Neural cell (in vitro differentiated cells): ENCODE data around the gene DAAM2. TPM values are rescaled to one million over a fixed set of nuclear protein-coding genes. Genes with fewer than 3 reads are reported as not detected.

ENCODE experiments used
- H2AFZ ChIP-seq: fragments of 200-600, 300-800 bp; sonication (generic), shearing (Covaris generic); 2 replicates; pipeline ENCODE4 v1.6.0; 2014; ENCODE audit warnings: low read depth, mild to moderate bottlenecking, antibody characterized with exemption, low read length, moderate library complexity
- H3F3A ChIP-seq: fragments of 200-600 bp; shearing (Covaris generic); 2 replicates; pipeline ENCODE4 v1.6.1; 2016; ENCODE audit warnings: mild to moderate bottlenecking, moderate library complexity, mixed read lengths, antibody characterized with exemption, low read length; ENCODE audit not compliant: insufficient read depth, poor library complexity, severe bottlenecking
- H3K27ac ChIP-seq: fragments of 200-600, 300-800 bp; sonication (generic), shearing (Covaris generic); 2 replicates; pipeline ENCODE4 v1.5.1; 2014; ENCODE audit warnings: mild to moderate bottlenecking, low read length, moderate library complexity
- H3K27me3 ChIP-seq: fragments of 300-800, 200-600 bp; sonication (generic), shearing (Covaris generic); 2 replicates; pipeline ENCODE4 v1.6.0; 2014; ENCODE audit warnings: mild to moderate bottlenecking, low read depth, low read length, moderate library complexity; ENCODE audit not compliant: insufficient read depth
- H3K36me3 ChIP-seq: fragments of 300-800, 200-600 bp; sonication (generic), shearing (Covaris generic); 2 replicates; pipeline ENCODE4 v1.5.1; 2014; ENCODE audit warnings: mild to moderate bottlenecking, antibody characterized with exemption, low read length, moderate library complexity; ENCODE audit not compliant: insufficient read depth
- H3K4me2 ChIP-seq: fragments of 300-800, 200-600 bp; sonication (generic), shearing (Covaris generic); 2 replicates; pipeline ENCODE4 v1.6.0; 2014; ENCODE audit warnings: mild to moderate bottlenecking, low read length
- H3K4me3 ChIP-seq: fragments of 300-800, 200-600 bp; sonication (generic), shearing (Covaris generic); 2 replicates; pipeline ENCODE4 v1.5.1; 2014; ENCODE audit warnings: mild to moderate bottlenecking, low read length, moderate library complexity
- H3K79me2 ChIP-seq: fragments of 200-600 bp; shearing (Covaris generic); replicated peaks from 2 replicates; pipeline ENCODE4 v1.6.0; 2014; ENCODE audit warnings: mild to moderate bottlenecking, low read length, moderate library complexity; ENCODE audit not compliant: insufficient read depth
- H3K9ac ChIP-seq: fragments of 300-800, 200-600 bp; sonication (generic), shearing (Covaris generic); 2 replicates; pipeline ENCODE4 v1.6.1; 2016; ENCODE audit warnings: mild to moderate bottlenecking, low read length, mixed read lengths
- H3K9me2 ChIP-seq: fragments of 200-600 bp; shearing (Covaris generic); 2 replicates; pipeline ENCODE4 v1.6.1; 2016; ENCODE audit warnings: mild to moderate bottlenecking, low read length, mixed read lengths; ENCODE audit not compliant: insufficient read depth
- H3K9me3 ChIP-seq: fragments of 200-600, 300-800 bp; sonication (generic), shearing (Covaris generic); 2 replicates; pipeline ENCODE4 v1.6.1; 2016; ENCODE audit warnings: mild to moderate bottlenecking, mixed run types, low read length, moderate library complexity, mixed read lengths
- H4K20me1 ChIP-seq: fragments of 200-600 bp; shearing (Covaris generic); 2 replicates; pipeline ENCODE4 v1.6.1; 2016; ENCODE audit warnings: mild to moderate bottlenecking, mixed run types; ENCODE audit not compliant: insufficient read depth
- EP300 ChIP-seq: fragments of 450-650 bp; conservative IDR thresholded peaks from 2 replicates; pipeline ENCODE4 v1.6.1; 2014; ENCODE audit warnings: antibody characterized with exemption, mild to moderate bottlenecking, moderate library complexity; ENCODE audit not compliant: poor library complexity, severe bottlenecking
- EZH2 ChIP-seq: fragments of 200-600, 300-800 bp; shearing (Covaris generic), sonication (generic); IDR thresholded peaks from 2 replicates; pipeline ENCODE4 v1.6.1; 2014; ENCODE audit warnings: antibody characterized with exemption, low read length, borderline replicate concordance, mild to moderate bottlenecking; ENCODE audit not compliant: insufficient read depth, poor library complexity, severe bottlenecking
- MXI1 ChIP-seq: fragments of 450-650 bp; conservative IDR thresholded peaks from 2 replicates; pipeline ENCODE4 v1.6.1; 2014; ENCODE audit warnings: antibody characterized with exemption, mild to moderate bottlenecking; ENCODE audit not compliant: poor library complexity, severe bottlenecking
- POLR2AphosphoS5 ChIP-seq: IDR thresholded peaks from 2 replicates; pipeline ENCODE4 v1.6.1; 2012
- RAD21 ChIP-seq: fragments of 450-650 bp; conservative IDR thresholded peaks from 2 replicates; pipeline ENCODE4 v1.6.1; 2014; ENCODE audit warnings: antibody characterized with exemption, mild to moderate bottlenecking, moderate library complexity
- REST ChIP-seq: IDR thresholded peaks from 2 replicates; pipeline ENCODE4 v1.6.1; 2012; ENCODE audit warnings: borderline replicate concordance
- SMC3 ChIP-seq: fragments of 450-650 bp; conservative IDR thresholded peaks from 2 replicates; pipeline ENCODE4 v1.6.1; 2014; ENCODE audit warnings: antibody characterized with exemption, mild to moderate bottlenecking, moderate library complexity; ENCODE audit not compliant: poor library complexity
- TAF1 ChIP-seq: IDR thresholded peaks from 2 replicates; pipeline ENCODE4 v1.6.1; 2012; ENCODE audit warnings: low read depth
- polyA plus RNA-seq: library from polyadenylated mRNA; depleted of rRNA; stranded (reverse); fragments of >200 nt; gene quantifications from 2 replicates; pipeline ENCODE4 v1.2.3, GENCODE V29; 2014
- TF ChIP-seq, protein P1 (sequence below): fragments of 450-650 bp; IDR thresholded peaks from 2 replicates; pipeline ENCODE4 v1.5.1; 2014; ENCODE audit warnings: antibody characterized with exemption, mild to moderate bottlenecking, moderate library complexity; ENCODE audit not compliant: poor library complexity, severe bottlenecking

Gene DAAM2
- polyA plus RNA-seq, 1 donor from 2014 or later = 1.2 TPM

GRCh38 chr6:39806278-39806677 is 14.1 kb downstream of the DAAM2 start:
- Histone ChIP-seq H3K4me2 (no peak overlapping the region), H3K36me3 (no peaks in the 10 kb centered on the region), H3K9me3 (no peaks in the 10 kb centered on the region), H3K9ac (no peak overlapping the region), H3F3A (no peaks in the 10 kb centered on the region), H2AFZ (no peak overlapping the region), H3K27me3 (no peaks in the 10 kb centered on the region), H3K4me3 (no peak overlapping the region), H3K79me2 (no peaks in the 10 kb centered on the region), H3K9me2 (no peaks in the 10 kb centered on the region), H3K27ac (no peak overlapping the region), H4K20me1 (no peaks in the 10 kb centered on the region)
- TF ChIP-seq SMC3 (no peak), EP300 (no peak), MXI1 (no peak), RAD21 (no peak), EZH2 (no peak), TAF1 (no peak), POLR2AphosphoS5 (no peak), REST (no peak)
- TF ChIP-seq, protein P1, sequence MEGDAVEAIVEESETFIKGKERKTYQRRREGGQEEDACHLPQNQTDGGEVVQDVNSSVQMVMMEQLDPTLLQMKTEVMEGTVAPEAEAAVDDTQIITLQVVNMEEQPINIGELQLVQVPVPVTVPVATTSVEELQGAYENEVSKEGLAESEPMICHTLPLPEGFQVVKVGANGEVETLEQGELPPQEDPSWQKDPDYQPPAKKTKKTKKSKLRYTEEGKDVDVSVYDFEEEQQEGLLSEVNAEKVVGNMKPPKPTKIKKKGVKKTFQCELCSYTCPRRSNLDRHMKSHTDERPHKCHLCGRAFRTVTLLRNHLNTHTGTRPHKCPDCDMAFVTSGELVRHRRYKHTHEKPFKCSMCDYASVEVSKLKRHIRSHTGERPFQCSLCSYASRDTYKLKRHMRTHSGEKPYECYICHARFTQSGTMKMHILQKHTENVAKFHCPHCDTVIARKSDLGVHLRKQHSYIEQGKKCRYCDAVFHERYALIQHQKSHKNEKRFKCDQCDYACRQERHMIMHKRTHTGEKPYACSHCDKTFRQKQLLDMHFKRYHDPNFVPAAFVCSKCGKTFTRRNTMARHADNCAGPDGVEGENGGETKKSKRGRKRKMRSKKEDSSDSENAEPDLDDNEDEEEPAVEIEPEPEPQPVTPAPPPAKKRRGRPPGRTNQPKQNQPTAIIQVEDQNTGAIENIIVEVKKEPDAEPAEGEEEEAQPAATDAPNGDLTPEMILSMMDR = no peak

- TF ChIP-seq EZH2 = no peak
- no peak for TF ChIP-seq RAD21
- TF ChIP-seq POLR2AphosphoS5 = no peak
- Histone ChIP-seq H4K20me1 (no peaks in the 10 kb centered on the region), H3F3A (no peaks in the 10 kb centered on the region), H3K36me3 (no peaks in the 10 kb centered on the region), H3K9me2 (no peaks in the 10 kb centered on the region), H3K79me2 (no peaks in the 10 kb centered on the region), H3K4me3 (no peak overlapping the region), H3K4me2 (no peak overlapping the region), H2AFZ (no peak overlapping the region), H3K9me3 (no peaks in the 10 kb centered on the region), H3K9ac (no peak overlapping the region), H3K27me3 (no peaks in the 10 kb centered on the region), H3K27ac (no peak overlapping the region)
These were observed 16.2 kb downstream of the DAAM2 start for GRCh38 chr6:39808346-39808745.

DNA sequence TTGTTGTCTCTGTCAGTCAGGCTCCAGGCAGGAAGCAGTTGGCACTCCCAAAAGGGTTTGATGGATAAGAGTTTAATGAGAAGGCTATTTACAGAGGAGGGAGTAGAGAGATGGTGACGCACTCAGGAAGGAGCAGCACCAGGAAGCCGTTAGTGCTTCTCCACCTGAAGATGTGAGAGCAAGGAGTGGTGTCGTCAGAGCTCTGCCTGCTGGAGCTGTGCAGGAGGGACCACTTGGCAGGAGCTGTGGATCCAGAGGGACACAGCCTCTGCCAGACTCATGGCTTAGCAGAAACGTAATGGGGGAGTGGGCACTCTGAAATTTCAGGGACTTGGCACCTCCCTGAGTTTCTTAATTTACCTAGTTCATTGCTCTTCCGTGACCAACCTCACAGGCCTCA is 16.8 kb downstream of the DAAM2 start:
- Histone ChIP-seq H3K4me3 (no peak overlapping the region), H3K4me2 (no peak overlapping the region), H3K9me3 (no peaks in the 10 kb centered on the region), H4K20me1 (no peaks in the 10 kb centered on the region), H3K9ac (no peak overlapping the region), H3K79me2 (no peaks in the 10 kb centered on the region), H2AFZ (no peak overlapping the region), H3F3A (no peaks in the 10 kb centered on the region), H3K9me2 (no peaks in the 10 kb centered on the region), H3K36me3 (no peaks in the 10 kb centered on the region), H3K27me3 (no peaks in the 10 kb centered on the region), H3K27ac (no peak overlapping the region)
- TF ChIP-seq, protein P1 = no peak
- TF ChIP-seq REST (no peak), TAF1 (no peak), SMC3 (no peak), RAD21 (no peak), MXI1 (no peak), EZH2 (no peak), EP300 (no peak), POLR2AphosphoS5 (no peak)
